ENCODE measurements around the gene COL19A1. TPM values are rescaled to one million over a fixed set of nuclear protein-coding genes. Genes with fewer than 3 reads are reported as not detected.
"Not testable (repeated sequence)": the region's sequence is repeated elsewhere in the genome, so short reads cannot be mapped to it uniquely, and the experiment has no call there.

Gene COL19A1
- total and polyA plus RNA-seq, 12 donors, result 0.26 to 2.8 (median 1.7) TPM

- no peaks in the 10 kb centered on the region for H3K27me3 ChIP-seq
- ATAC-seq (no peak), DNase-seq (no peak)
- no peak for TF ChIP-seq CTCF (IDR thresholded peaks at IDR 0.05)
- H3K36me3 ChIP-seq, result no peaks in the 10 kb centered on the region
- peaks cover 0 to 21% (median 0%) of the 10 kb centered on the region in 9 donors for H3K4me1 ChIP-seq
- WGBS, 2 donors, result 86 to 92% methylated on average over 4 of the region's 4 CpGs
- H3K4me3 ChIP-seq, result no peak overlapping the region
- H3K9me3 ChIP-seq, result no peaks in the 10 kb centered on the region
- H3K27ac ChIP-seq, result no peak overlapping the region
- intact Hi-C loops (cut with DNase I), result no loop called here
Observed at GRCh38 chr6:69819138-69819537, 47.2 kb upstream of the COL19A1 start.

- WGBS, 2 donors, result 94 to 96% methylated on average over 1 of the region's 1 CpG
- Histone ChIP-seq H3K4me1 (peaks cover 0 to 13% (median 0%) of the 10 kb centered on the region in 9 donors), H3K27me3 (no peaks in the 10 kb centered on the region), H3K27ac (no peak overlapping the region), H3K9me3 (no peaks in the 10 kb centered on the region), H3K36me3 (no peaks in the 10 kb centered on the region), H3K4me3 (no peak overlapping the region)
- TF ChIP-seq CTCF (IDR thresholded peaks at IDR 0.05), result no peak
- ATAC-seq (no peak), DNase-seq (no peak)
- intact Hi-C loops (cut with DNase I), result no loop called here
Observed at GRCh38 chr6:69820018-69820417, 46.3 kb upstream of the COL19A1 start.

GRCh38 chr6:69820438-69820837 is 45.9 kb upstream of the COL19A1 start:
- Histone ChIP-seq H3K9me3 (no peaks in the 10 kb centered on the region), H3K27ac (no peak overlapping the region), H3K27me3 (no peaks in the 10 kb centered on the region), H3K4me1 (peaks cover 0 to 12% (median 0%) of the 10 kb centered on the region in 9 donors), H3K4me3 (no peak overlapping the region), H3K36me3 (no peaks in the 10 kb centered on the region)
- no peak for TF ChIP-seq CTCF (IDR thresholded peaks at IDR 0.05)
- DNase-seq, result no peak
- 80 to 91% methylated on average over 1 of the region's 1 CpG for whole genome bisulfite sequencing, 2 donors
- intact Hi-C loops (cut with DNase I), result no loop called here
- no peak for ATAC-seq

GRCh38 chr6:69824355-69824754 is 42.0 kb upstream of the COL19A1 start:
- DNase-seq; intact Hi-C loops (cut with DNase I); ATAC-seq; H3K36me3 ChIP-seq; H3K4me3 ChIP-seq; H3K27ac ChIP-seq; H3K4me1 ChIP-seq; H3K9me3 ChIP-seq; H3K27me3 ChIP-seq: not testable (repeated sequence)
- WGBS, 2 donors, result 76 to 79% methylated on average over 5 of the region's 5 CpGs

GRCh38 chr6:69825904-69826303 is 40.5 kb upstream of the COL19A1 start:
- H3K9me3 ChIP-seq, result no peaks in the 10 kb centered on the region
- H3K27ac ChIP-seq, result no peak overlapping the region
- H3K27me3 ChIP-seq, result no peaks in the 10 kb centered on the region
- intact Hi-C loops (cut with DNase I), result no loop called here
- no peaks in the 10 kb centered on the region for H3K4me1 ChIP-seq
- no peak overlapping the region for H3K4me3 ChIP-seq
- WGBS, 2 donors, result 80 to 86% methylated on average over 1 of the region's 1 CpG
- no peak for TF ChIP-seq CTCF (IDR thresholded peaks at IDR 0.05)
- no peak for DNase-seq
- ATAC-seq, result peak in 1 of 8 donors; percentile 18
- no peaks in the 10 kb centered on the region for H3K36me3 ChIP-seq
